HG02884 (cell line): Measurements from ENCODE around the gene YIPF3.
"Not testable (repeated sequence)": the region's sequence is repeated elsewhere in the genome, so short reads cannot be mapped to it uniquely, and the experiment has no call there.

Experiments used
- ATAC-seq: cut with Tn5 transposase; IDR thresholded peaks from one replicate; pipeline ENCODE4 v1.9.1; 2021; ENCODE audit warnings: mild to moderate bottlenecking, moderate library complexity; ENCODE audit not compliant: unreplicated experiment

Gene YIPF3

DNA sequence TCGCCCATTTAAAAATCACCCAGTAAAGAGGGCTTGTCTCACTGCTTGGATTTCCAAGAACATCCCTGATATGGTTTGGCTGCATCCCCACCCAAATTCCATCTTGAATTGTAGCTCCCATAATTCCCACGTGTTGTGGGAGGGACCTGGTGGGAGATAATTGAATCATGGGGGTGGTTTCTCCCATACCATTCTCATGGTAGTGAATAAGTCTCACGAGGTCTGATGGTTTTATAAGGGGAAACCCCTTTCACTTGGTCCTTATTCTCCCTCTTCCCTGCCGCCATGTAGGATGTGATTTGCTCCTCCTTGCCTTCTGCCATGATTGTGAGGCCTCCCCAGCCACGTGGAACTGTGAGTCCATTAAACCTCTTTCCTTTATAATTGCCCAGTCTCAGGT, 49.5 kb downstream of the YIPF3 start:
- ATAC-seq = not testable (repeated sequence)

DNA sequence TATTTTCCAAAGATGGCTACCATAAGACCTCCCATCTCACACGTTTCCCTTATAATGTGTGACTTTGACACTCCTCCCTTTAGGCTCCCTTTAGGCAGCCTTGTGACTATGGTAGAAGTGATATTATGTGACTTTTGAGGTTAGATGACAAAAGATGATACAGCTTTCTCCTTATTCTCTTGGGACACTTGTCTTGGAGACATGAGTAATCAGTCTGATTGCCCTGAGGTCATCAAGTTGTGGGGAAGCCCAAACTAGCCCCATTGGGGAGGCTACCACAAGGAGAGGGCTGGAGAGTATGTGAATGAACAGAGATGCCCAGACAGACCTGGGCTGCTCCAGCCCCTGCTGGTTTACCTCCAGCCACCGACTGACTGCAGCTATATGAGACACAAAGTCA, 50.8 kb downstream of the YIPF3 start:
- ATAC-seq = no peak

DNA sequence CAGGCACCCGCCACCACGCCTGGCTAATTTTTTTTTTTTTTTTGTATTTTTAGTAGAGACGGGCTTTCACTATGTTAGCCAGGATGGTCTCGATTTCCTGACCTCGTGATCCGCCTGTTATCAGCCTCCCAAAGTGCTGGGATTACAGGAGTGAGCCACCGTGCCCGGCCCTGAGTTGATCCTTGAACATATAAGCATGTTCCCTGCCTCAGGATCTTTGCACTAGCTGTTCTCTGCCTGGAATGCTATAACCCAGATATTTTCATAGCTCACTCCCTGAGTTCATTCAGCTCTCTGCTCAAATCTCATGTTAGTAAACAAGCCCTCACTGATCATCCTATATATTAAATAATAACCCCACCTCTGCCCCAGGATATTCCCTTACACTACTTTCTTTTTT, 52.4 kb downstream of the YIPF3 start:
- no peak for ATAC-seq

DNA sequence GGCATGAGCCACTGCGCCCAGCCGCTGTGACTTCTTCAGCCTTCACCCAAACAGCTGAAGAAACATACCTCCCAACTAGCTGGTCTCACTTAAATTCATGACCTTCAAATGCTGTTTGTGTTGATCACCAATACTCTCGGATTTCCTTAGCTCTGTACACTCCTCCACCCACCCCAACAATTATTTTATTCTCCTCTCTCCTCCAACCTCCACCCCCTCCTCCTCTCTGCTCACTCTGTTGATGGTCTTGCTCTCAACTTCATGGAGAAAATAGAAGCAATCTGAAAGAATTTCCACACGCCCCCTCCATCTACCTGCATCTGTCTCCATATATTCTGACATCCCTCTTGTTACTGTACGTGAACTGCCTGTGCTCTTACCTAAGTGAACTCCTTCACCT, 54.8 kb downstream of the YIPF3 start:
- ATAC-seq = no peak
